Upper lobe of left lung (tissue), 6 donors: Measurements from ENCODE around the gene GRIK4. TPM values are rescaled to one million over a fixed set of nuclear protein-coding genes. Genes with fewer than 3 reads are reported as not detected.

Experiments
- ATAC-seq, 2 donors: fragments of 200-7000 bp; cut with Tn5 transposase; one replicate each; pipeline ENCODE4 v1.9.1; 2022; ENCODE audit warnings: mild to moderate bottlenecking in 2 of 2, moderate library complexity in 2 of 2; ENCODE audit not compliant: low FRiP score in 2 of 2
- DNase-seq, 2 donors: peaks; one replicate each; pipeline ENCODE4 v3.0.0-alpha.2; 2019 to 2020
- H3K27ac ChIP-seq, 4 donors: fragments of 200-600 bp; sonication (generic); one replicate each; pipeline ENCODE4 v1.5.1; 2016 to 2019
- H3K27me3 ChIP-seq, 4 donors: fragments of 200-600 bp; sonication (generic); one replicate each; pipeline ENCODE4 v1.5.1; 2017 to 2019
- H3K36me3 ChIP-seq, 4 donors: fragments of 200-600 bp; sonication (generic); one replicate each; pipeline ENCODE4 v1.5.1; 2016 to 2019
- H3K4me1 ChIP-seq, 4 donors: fragments of 200-600 bp; sonication (generic); one replicate each; pipeline ENCODE4 v1.5.1; 2018 to 2019
- H3K4me3 ChIP-seq, 4 donors: fragments of 200-600 bp; sonication (generic); one replicate each; pipeline ENCODE4 v1.5.1; 2017 to 2019; ENCODE audit warnings: mild to moderate bottlenecking in 2 of 4, moderate library complexity in 1 of 4
- H3K9me3 ChIP-seq, 4 donors: fragments of 200-600 bp; sonication (generic); one replicate each; pipeline ENCODE4 v1.5.1; 2018 to 2019
- EP300 ChIP-seq, 4 donors: sonication (generic); formaldehyde crosslinking; IDR thresholded peaks; one replicate each; pipeline ENCODE4 v1.5.1; 2017; ENCODE audit warnings: antibody characterized with exemption in 4 of 4, control low read depth in 2 of 4
- POLR2A ChIP-seq, 4 donors: fragments of 450-650 bp; IDR thresholded peaks; one replicate each; pipeline ENCODE4 v1.5.1; 2016 to 2017; ENCODE audit warnings: antibody characterized with exemption in 4 of 4, mild to moderate bottlenecking in 2 of 4
- POLR2AphosphoS5 ChIP-seq, 2 donors: sonication (generic); formaldehyde crosslinking; IDR thresholded peaks; one replicate each; pipeline ENCODE4 v1.5.1; 2017; ENCODE audit warnings: antibody characterized with exemption in 2 of 2
- WGBS, 2 donors: methylation state at CpG; one replicate each; pipeline ENCODE4 v1.1.5; 2017 to 2018; 5-methylcytosine and 5-hydroxymethylcytosine counted together
- total RNA-seq, 6 donors: library from RNA; depleted of rRNA in 4 of 6; stranded (reverse); fragments of >200 nt in 4 of 6; gene quantifications; one replicate each; pipeline versions ENCODE4 v1.1.0 to v1.2.1, GENCODE V29; 2016 to 2021
- TF ChIP-seq, protein P1 (sequence below), 6 experiments: fragments of 450-650 bp in 4 of 6; fragments of 200-600 bp in 2 of 6; sonication (generic) in 2 of 6; IDR thresholded peaks; one replicate each; pipeline ENCODE4 v1.5.1; 2016 to 2019; ENCODE audit warnings: antibody characterized with exemption in 6 of 6
- donor health status: DM: no; HTN: no; CAD: no; lungs with moderate emphysema.
- donor health status: DM: no; HTN: yes; CAD: no; lungs with severe emphysema.

Gene GRIK4
- total RNA-seq, 6 donors from 2014 or later = 0.30 to 8.4 (median 0.78) TPM

DNA sequence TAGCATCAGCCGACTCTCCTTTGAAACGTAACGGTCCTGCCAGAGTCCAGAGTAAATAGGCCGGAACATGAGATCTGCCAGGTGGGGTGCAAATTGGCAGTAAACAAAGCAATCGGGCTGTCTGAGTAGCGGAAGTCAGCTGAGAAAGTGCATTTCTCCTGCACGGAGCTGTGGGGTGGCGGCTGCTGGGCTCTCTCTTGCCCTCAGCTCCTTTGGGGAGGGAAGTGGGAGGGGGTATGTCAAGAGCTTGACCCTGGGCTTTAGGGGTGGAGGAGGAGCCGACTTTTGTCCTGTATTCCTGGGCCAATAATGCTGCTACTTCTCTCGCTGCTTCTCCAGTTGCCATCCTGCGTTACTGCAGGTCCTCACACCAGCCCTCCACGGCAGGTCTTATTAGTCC, 11.6 kb downstream of the GRIK4 start:
- ATAC-seq (no peak), DNase-seq (no peak)
- Histone ChIP-seq H3K4me3 (no peak overlapping the region), H3K9me3 (no peaks in the 10 kb centered on the region), H3K4me1 (peaks cover 0 to 4% (median 0%) of the 10 kb centered on the region in 4 donors), H3K27me3 (no peaks in the 10 kb centered on the region), H3K27ac (no peak overlapping the region), H3K36me3 (no peaks in the 10 kb centered on the region)
- no peak for TF ChIP-seq EP300 (IDR thresholded peaks at IDR 0.05)
- TF ChIP-seq POLR2A (IDR thresholded peaks at IDR 0.05) = no peak
- TF ChIP-seq, protein P1, sequence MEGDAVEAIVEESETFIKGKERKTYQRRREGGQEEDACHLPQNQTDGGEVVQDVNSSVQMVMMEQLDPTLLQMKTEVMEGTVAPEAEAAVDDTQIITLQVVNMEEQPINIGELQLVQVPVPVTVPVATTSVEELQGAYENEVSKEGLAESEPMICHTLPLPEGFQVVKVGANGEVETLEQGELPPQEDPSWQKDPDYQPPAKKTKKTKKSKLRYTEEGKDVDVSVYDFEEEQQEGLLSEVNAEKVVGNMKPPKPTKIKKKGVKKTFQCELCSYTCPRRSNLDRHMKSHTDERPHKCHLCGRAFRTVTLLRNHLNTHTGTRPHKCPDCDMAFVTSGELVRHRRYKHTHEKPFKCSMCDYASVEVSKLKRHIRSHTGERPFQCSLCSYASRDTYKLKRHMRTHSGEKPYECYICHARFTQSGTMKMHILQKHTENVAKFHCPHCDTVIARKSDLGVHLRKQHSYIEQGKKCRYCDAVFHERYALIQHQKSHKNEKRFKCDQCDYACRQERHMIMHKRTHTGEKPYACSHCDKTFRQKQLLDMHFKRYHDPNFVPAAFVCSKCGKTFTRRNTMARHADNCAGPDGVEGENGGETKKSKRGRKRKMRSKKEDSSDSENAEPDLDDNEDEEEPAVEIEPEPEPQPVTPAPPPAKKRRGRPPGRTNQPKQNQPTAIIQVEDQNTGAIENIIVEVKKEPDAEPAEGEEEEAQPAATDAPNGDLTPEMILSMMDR (IDR thresholded peaks at IDR 0.05) = no peak
- 41 to 48% methylated on average over 12 of the region's 12 CpGs for WGBS, 2 donors

DNA sequence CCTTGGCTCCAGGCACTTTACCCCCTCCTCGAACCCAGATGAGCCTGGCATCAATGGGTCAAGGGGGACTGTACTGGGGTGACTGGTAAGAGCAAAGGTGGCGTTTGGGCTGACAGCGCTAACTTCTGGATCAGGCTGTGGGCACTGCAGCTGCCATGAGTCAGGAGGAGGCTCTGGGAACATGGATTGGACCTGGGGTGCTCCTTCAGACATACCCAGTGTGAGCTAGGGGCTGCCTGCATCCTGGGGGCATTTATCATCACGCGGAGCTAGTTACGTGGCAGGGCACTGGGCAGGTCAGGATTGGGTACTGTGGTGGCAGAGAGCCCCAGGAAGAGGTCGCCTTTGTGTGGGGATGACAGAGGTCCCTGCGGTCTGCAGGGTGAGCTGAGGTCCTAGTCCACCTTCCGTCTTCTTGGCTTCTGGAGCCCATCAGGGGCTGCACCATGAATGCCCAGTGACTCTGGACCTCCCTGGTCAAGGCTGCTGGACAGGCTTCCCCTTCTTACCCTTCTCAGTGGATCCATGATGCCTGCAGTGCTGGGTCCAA, 13.1 kb downstream of the GRIK4 start:
- no peaks in the 10 kb centered on the region for H3K9me3 ChIP-seq
- no peaks in the 10 kb centered on the region for H3K4me1 ChIP-seq
- no peak for DNase-seq
- WGBS, 2 donors = 89% methylated on average over 8 of the region's 9 CpGs; no CpG with 5 or more reads in 1 of the 2 donors
- H3K36me3 ChIP-seq = no peaks in the 10 kb centered on the region
- H3K27me3 ChIP-seq = no peaks in the 10 kb centered on the region
- H3K27ac ChIP-seq = no peak overlapping the region
- TF ChIP-seq POLR2A (IDR thresholded peaks at IDR 0.05) (no peak), EP300 (IDR thresholded peaks at IDR 0.05) (no peak), POLR2AphosphoS5 (IDR thresholded peaks at IDR 0.05) (no peak)
- TF ChIP-seq, protein P1 (IDR thresholded peaks at IDR 0.05) = no peak
- H3K4me3 ChIP-seq = no peak overlapping the region
- ATAC-seq = no peak

DNA sequence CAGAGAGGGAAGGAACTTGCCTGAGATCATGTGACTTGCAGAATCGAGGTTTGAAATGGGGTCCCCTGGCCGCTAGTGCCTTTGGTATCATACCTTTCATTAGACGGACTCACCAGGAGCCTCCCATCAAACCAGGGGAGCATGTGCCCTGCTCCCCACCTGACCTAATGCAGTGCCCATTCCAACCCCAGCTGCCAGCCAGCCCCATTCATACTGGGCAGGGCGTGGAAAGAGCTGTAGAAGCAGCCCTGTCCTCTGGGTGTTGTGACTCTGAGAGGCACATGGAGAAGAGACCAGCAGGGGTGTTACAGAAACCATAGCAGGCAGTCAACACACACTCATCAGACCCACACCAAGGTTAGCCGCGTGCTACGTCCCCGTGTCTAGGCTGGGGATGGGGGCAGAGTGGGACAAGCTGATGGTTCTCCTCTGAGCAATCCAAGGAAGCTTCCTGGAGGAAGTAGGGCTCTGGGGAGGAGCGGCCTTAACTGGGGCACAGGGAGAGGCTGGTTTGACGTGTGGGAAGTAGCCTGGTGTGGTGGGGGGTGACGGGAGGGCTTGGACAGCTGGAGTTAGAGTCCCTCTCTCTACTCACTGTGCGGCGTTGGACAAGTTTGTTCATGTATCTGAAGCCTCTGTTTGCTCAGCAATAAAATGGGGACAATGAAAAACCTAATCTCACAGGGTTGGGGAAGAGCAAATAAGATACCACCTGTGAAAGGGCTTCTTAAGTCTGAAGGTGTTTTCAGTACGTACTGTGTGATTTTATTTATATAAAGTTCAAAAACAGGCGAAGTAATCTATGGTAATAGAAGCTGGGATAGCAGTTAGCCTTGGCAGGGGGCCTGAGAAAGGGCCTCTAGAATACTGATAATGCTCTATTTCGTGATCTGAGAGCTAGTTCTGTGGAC, 14.0 kb downstream of the GRIK4 start:
- TF ChIP-seq, protein P1 (IDR thresholded peaks at IDR 0.05) = no peak
- TF ChIP-seq POLR2A (IDR thresholded peaks at IDR 0.05) (no peak), POLR2AphosphoS5 (IDR thresholded peaks at IDR 0.05) (no peak), EP300 (IDR thresholded peaks at IDR 0.05) (no peak)
- DNase-seq = no peak

DNA sequence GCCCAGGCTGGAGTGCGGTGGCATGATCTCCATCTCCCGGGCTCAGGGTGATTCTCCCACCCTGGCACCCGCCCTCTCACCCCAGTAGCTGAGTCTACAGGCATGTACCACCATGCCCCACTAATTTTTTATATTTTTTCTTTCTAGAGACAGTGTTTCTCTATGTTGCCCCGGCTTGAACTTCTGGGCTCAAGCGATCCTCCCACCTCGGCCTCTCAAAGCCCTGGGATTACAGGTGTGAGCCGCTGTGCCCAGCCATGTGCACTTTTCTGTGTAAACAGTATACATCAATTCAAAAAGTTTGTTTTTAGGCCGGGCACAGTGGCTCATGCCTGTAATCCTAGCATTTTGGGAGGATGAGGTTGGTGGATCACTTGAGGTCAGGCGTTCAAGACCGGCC, 14.7 kb downstream of the GRIK4 start:
- H3K4me1 ChIP-seq = no peaks in the 10 kb centered on the region
- ATAC-seq = no peak
- H3K36me3 ChIP-seq = no peaks in the 10 kb centered on the region
- H3K27me3 ChIP-seq = no peaks in the 10 kb centered on the region
- H3K9me3 ChIP-seq = no peaks in the 10 kb centered on the region
- no peak overlapping the region for H3K27ac ChIP-seq
- H3K4me3 ChIP-seq = no peak overlapping the region
- no peak for TF ChIP-seq POLR2AphosphoS5 (IDR thresholded peaks at IDR 0.05)
- TF ChIP-seq EP300 (IDR thresholded peaks at IDR 0.05) = no peak
- TF ChIP-seq, protein P1 (IDR thresholded peaks at IDR 0.05) = no peak
- TF ChIP-seq POLR2A (IDR thresholded peaks at IDR 0.05) = no peak
- DNase-seq = no peak
- 90 to 91% methylated on average over 10 of the region's 10 CpGs for WGBS, 2 donors

More for the DNA sequence above, 14.0 kb downstream of the GRIK4 start:
- H3K36me3 ChIP-seq = no peaks in the 10 kb centered on the region
- H3K27me3 ChIP-seq = no peaks in the 10 kb centered on the region
- H3K4me3 ChIP-seq = no peak overlapping the region
- no peak overlapping the region for H3K27ac ChIP-seq
- H3K9me3 ChIP-seq = no peaks in the 10 kb centered on the region
- H3K4me1 ChIP-seq = no peaks in the 10 kb centered on the region
- ATAC-seq = no peak
- 72 to 76% methylated on average over 16 of the region's 16 CpGs for WGBS, 2 donors
